Spleen (tissue), 7 donors: ENCODE data around the gene USP10.

Experiments used
- POLR2AphosphoS5 ChIP-seq, 3 donors: sonication (generic); formaldehyde crosslinking; IDR thresholded peaks; one replicate each; pipeline ENCODE4 v1.5.1; 2017; ENCODE audit warnings: antibody characterized with exemption in 3 of 3
- TF ChIP-seq, protein P1 (sequence below), 11 experiments: fragments of 200-600 bp in 7 of 11; fragments of 450-650 bp in 4 of 11; sonication (generic) in 4 of 11; IDR thresholded peaks in 8 of 11; conservative IDR thresholded peaks in 3 of 11; 1 replicate in 7 of 11; 2 replicates in 4 of 11; pipeline versions ENCODE4 v1.4.0 to v1.8.0; 2016 to 2021; ENCODE audit warnings: antibody characterized with exemption in 11 of 11, inconsistent platforms in 4 of 11, mild to moderate bottlenecking in 1 of 11
- donor health status: DM: no; HTN: no; CAD: no; lungs with moderate emphysema.
- donor health status: DM: no; HTN: no; CAD: no.
- donor health status: DM: no; HTN: no; CAD: no.

- TF ChIP-seq POLR2AphosphoS5 (IDR thresholded peaks at IDR 0.05) = no peak
- TF ChIP-seq, protein P1, sequence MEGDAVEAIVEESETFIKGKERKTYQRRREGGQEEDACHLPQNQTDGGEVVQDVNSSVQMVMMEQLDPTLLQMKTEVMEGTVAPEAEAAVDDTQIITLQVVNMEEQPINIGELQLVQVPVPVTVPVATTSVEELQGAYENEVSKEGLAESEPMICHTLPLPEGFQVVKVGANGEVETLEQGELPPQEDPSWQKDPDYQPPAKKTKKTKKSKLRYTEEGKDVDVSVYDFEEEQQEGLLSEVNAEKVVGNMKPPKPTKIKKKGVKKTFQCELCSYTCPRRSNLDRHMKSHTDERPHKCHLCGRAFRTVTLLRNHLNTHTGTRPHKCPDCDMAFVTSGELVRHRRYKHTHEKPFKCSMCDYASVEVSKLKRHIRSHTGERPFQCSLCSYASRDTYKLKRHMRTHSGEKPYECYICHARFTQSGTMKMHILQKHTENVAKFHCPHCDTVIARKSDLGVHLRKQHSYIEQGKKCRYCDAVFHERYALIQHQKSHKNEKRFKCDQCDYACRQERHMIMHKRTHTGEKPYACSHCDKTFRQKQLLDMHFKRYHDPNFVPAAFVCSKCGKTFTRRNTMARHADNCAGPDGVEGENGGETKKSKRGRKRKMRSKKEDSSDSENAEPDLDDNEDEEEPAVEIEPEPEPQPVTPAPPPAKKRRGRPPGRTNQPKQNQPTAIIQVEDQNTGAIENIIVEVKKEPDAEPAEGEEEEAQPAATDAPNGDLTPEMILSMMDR (IDR thresholded peaks at IDR 0.05 in 8 of 11, conservative IDR thresholded peaks at IDR 0.05 in 3 of 11) = no peak
Observed at GRCh38 chr16:84658690-84659089, 41.1 kb upstream of the USP10 start.
